Stimulated activated CD4-positive, alpha-beta T cell treated with anti-CD3 and anti-CD28 coated beads, Interleukin-2, amount 100 ng/mL, for 4 hours (primary cell): Measurements from ENCODE around the gene HEBP2.
"Not testable (repeated sequence)": the region's sequence is repeated elsewhere in the genome, so short reads cannot be mapped to it uniquely, and the experiment has no call there.

ENCODE experiments used
- DNase-seq: peaks from one replicate; pipeline ENCODE4 v3.0.0-alpha.2; 2020; ENCODE audit warnings: low read depth

HEBP2 gene

GRCh38 chr6:138403801-138404665, at the start of gene HEBP2:
HEBP2 (plus strand) TSS chr6:138404223; CDS start chr6:138404496, 273 bp downstream.
- DNase-seq = peak; percentile 91

- no peak for DNase-seq
Observed at GRCh38 chr6:138357928-138358327, 46.1 kb upstream of the HEBP2 start.

- DNase-seq = not testable (repeated sequence)
Observed at GRCh38 chr6:138368684-138369083, 35.3 kb upstream of the HEBP2 start.

- no peak for DNase-seq
Observed at GRCh38 chr6:138370631-138371451, 33.2 kb upstream of the HEBP2 start.

GRCh38 chr6:138371452-138371711, 32.6 kb upstream of the HEBP2 start:
- DNase-seq = no peak

GRCh38 chr6:138371720-138372119, 32.3 kb upstream of the HEBP2 start:
- no peak for DNase-seq

- DNase-seq = no peak
Observed at GRCh38 chr6:138372711-138373463, 31.1 kb upstream of the HEBP2 start.

GRCh38 chr6:138374230-138374629, 29.8 kb upstream of the HEBP2 start:
- DNase-seq = no peak

GRCh38 chr6:138374815-138375214, 29.2 kb upstream of the HEBP2 start:
- no peak for DNase-seq

GRCh38 chr6:138377042-138377441, 27.0 kb upstream of the HEBP2 start:
- DNase-seq = no peak

GRCh38 chr6:138377844-138378243, 26.2 kb upstream of the HEBP2 start, which contains the start of gene SMIM28:
SMIM28 (plus strand) TSS chr6:138377905; CDS start chr6:138378073, 168 bp downstream.
- no peak for DNase-seq

- DNase-seq = no peak
Observed at GRCh38 chr6:138378463-138378862, 25.6 kb upstream of the HEBP2 start.

- no peak for DNase-seq
Observed at GRCh38 chr6:138382498-138383265, 21.3 kb upstream of the HEBP2 start.

- DNase-seq = no peak
Observed at GRCh38 chr6:138383776-138384175, 20.2 kb upstream of the HEBP2 start.

- no peak for DNase-seq
Observed at GRCh38 chr6:138386897-138387296, 17.1 kb upstream of the HEBP2 start.

- no peak for DNase-seq
Observed at GRCh38 chr6:138387577-138388368, 16.2 kb upstream of the HEBP2 start.

- no peak for DNase-seq
Observed at GRCh38 chr6:138389551-138389950, 14.5 kb upstream of the HEBP2 start.

GRCh38 chr6:138393871-138394783, 9.9 kb upstream of the HEBP2 start:
- DNase-seq = no peak

- DNase-seq = no peak
Observed at GRCh38 chr6:138396709-138397108, 7.3 kb upstream of the HEBP2 start.
